Retinal pigment epithelial cell (primary cell): ENCODE data around the gene WASF2.
"Not testable (repeated sequence)": the region's sequence is repeated elsewhere in the genome, so short reads cannot be mapped to it uniquely, and the experiment has no call there.

Experiments used
- DNase-seq: peaks from one replicate; pipeline ENCODE4 v3.0.0-alpha.2; 2010; ENCODE audit warnings: low read depth
- H3K4me3 ChIP-seq: 2 replicates; pipeline ENCODE4 v1.5.1; 2011; ENCODE audit warnings: mild to moderate bottlenecking, low read length, control low read depth, moderate library complexity
- CTCF ChIP-seq: conservative IDR thresholded peaks from 2 replicates; pipeline ENCODE4 v1.5.1; 2011; ENCODE audit warnings: low read depth, low read length, control low read depth, inconsistent platforms

WASF2 gene

GRCh38 chr1:27464926-27465647 is 24.9 kb downstream of the WASF2 start:
- no peak overlapping the region for H3K4me3 ChIP-seq
- DNase-seq = no peak
- no peak for TF ChIP-seq CTCF

GRCh38 chr1:27463916-27464315 is 26.1 kb downstream of the WASF2 start:
- peak; percentile 5 for DNase-seq
- H3K4me3 ChIP-seq = not testable (repeated sequence)

- DNase-seq = not testable (repeated sequence)
These were observed 31.4 kb downstream of the WASF2 start for GRCh38 chr1:27458521-27458920.

GRCh38 chr1:27455139-27455811 is 34.7 kb downstream of the WASF2 start:
- no peak for DNase-seq
- no peak overlapping the region for H3K4me3 ChIP-seq
- TF ChIP-seq CTCF = no peak

More at GRCh38 chr1:27458521-27458920, 31.4 kb downstream of the WASF2 start:
- H3K4me3 ChIP-seq = not testable (repeated sequence)

- TF ChIP-seq CTCF = no peak
- no peak overlapping the region for H3K4me3 ChIP-seq
- no peak for DNase-seq
These were observed 35.4 kb downstream of the WASF2 start for GRCh38 chr1:27454610-27455009.

GRCh38 chr1:27451343-27451742 is 38.6 kb downstream of the WASF2 start:
- no peak overlapping the region for H3K4me3 ChIP-seq
- DNase-seq = no peak
- no peak for TF ChIP-seq CTCF

GRCh38 chr1:27448982-27449381 is 41.0 kb downstream of the WASF2 start:
- TF ChIP-seq CTCF = no peak
- no peak overlapping the region for H3K4me3 ChIP-seq
- peak; percentile 1 for DNase-seq

- TF ChIP-seq CTCF = no peak
- no peak for DNase-seq
- H3K4me3 ChIP-seq = no peak overlapping the region
These were observed 42.1 kb downstream of the WASF2 start for GRCh38 chr1:27447883-27448282.
